ENCODE results near the gene OXER1. TPM values are rescaled to one million over a fixed set of nuclear protein-coding genes. Genes with fewer than 3 reads are reported as not detected.

OXER1 gene
- total and polyA plus RNA-seq, 2 of the 13 experiments (the other 11 are each of a cell fraction or from before 2014, with no cell fraction given): 8.0 to 9.0 TPM

- TF ChIP-seq KAT8 (CRISPR knock-in tag; IDR thresholded peaks at IDR 0.05) (peak; percentile 92), THRA (CRISPR knock-in tag; IDR thresholded peaks at IDR 0.05; ENCODE audit: borderline replicate concordance) (peak; percentile 97), ZKSCAN1 (IDR thresholded peaks at IDR 0.05; ENCODE audit: low read length) (no peak), HMG20B (CRISPR knock-in tag; conservative IDR thresholded peaks at IDR 0.05) (no peak; the same call in 1 of the 2 replicates), SNAPC2 (CRISPR knock-in tag; IDR thresholded peaks at IDR 0.05) (peak; percentile 65; the same call in 1 of the 2 replicates), NR3C1 (CRISPR knock-in tag; IDR thresholded peaks at IDR 0.05) (no peak), TP53 (CRISPR knock-in tag; conservative IDR thresholded peaks at IDR 0.05) (0 out of 2 replicates have a peak, but pooled peaks have one; percentile 62), RBAK (CRISPR knock-in tag; IDR thresholded peaks at IDR 0.05) (0 out of 2 replicates have a peak, but pooled peaks have one; percentile 46), ZNF598 (CRISPR knock-in tag; IDR thresholded peaks at IDR 0.05; ENCODE audit: borderline replicate concordance) (peak; percentile 98), NFAT5 (CRISPR knock-in tag; IDR thresholded peaks at IDR 0.05) (peak; percentile 77; the same call in 1 of the 2 replicates), PHF8 (CRISPR knock-in tag; IDR thresholded peaks at IDR 0.05) (peak; percentile 90), ZNF607 (CRISPR knock-in tag; IDR thresholded peaks at IDR 0.05; ENCODE audit: borderline replicate concordance) (peak; percentile 99), ZNF382 (CRISPR knock-in tag; IDR thresholded peaks at IDR 0.05; ENCODE audit: borderline replicate concordance) (no peak), FOSL1 (CRISPR knock-in tag; IDR thresholded peaks at IDR 0.05; ENCODE audit: borderline replicate concordance) (peak; percentile 58; the same call in 1 of the 2 replicates), PAF1 (CRISPR knock-in tag; IDR thresholded peaks at IDR 0.05) (no peak), SRSF9 (IDR thresholded peaks at IDR 0.05; ENCODE audit: borderline replicate concordance, insufficient read depth, low read depth, low read length, poor library complexity, severe bottlenecking) (no peak), HNRNPK (IDR thresholded peaks at IDR 0.05; ENCODE audit: low read depth, low read length, poor library complexity, severe bottlenecking) (peak; percentile 93), ZBTB38 (CRISPR knock-in tag; IDR thresholded peaks at IDR 0.05) (peak; percentile 71; the same call in 1 of the 2 replicates), ZBTB26 (CRISPR knock-in tag; IDR thresholded peaks at IDR 0.05; ENCODE audit: borderline replicate concordance) (peak; percentile 93), ZNF619 (CRISPR knock-in tag; IDR thresholded peaks at IDR 0.05) (peak; percentile 99)
These were observed 28.8 kb upstream of the OXER1 start, which contains the start of gene HAAO (continued) for GRCh38 chr2:42792583-42793333.
